SU-DHL-6 (cell line): Measurements from ENCODE around the gene COL5A1.

ENCODE experiments used
- H2AFZ ChIP-seq: fragments of 200-600 bp; sonication (generic); 2 replicates; pipeline ENCODE4 v1.6.1; 2014; ENCODE audit warnings: low read depth, mild to moderate bottlenecking, moderate library complexity, mixed read lengths, antibody characterized with exemption, low read length; ENCODE audit not compliant: severe bottlenecking
- H3F3A ChIP-seq: fragments of 200-600 bp; shearing (Covaris generic); 2 replicates; pipeline ENCODE4 v1.6.0; 2016; ENCODE audit warnings: antibody characterized with exemption, mild to moderate bottlenecking; ENCODE audit not compliant: insufficient read depth
- H3K27ac ChIP-seq: fragments of 200-600 bp; sonication (generic); 2 replicates; pipeline ENCODE4 v1.5.1; 2016; ENCODE audit warnings: low read depth, mild to moderate bottlenecking, low read length, moderate library complexity, mixed read lengths
- H3K27me3 ChIP-seq: fragments of 200-600 bp; sonication (generic), shearing (Covaris generic); 2 replicates; pipeline ENCODE4 v1.6.0; 2014; ENCODE audit warnings: mild to moderate bottlenecking, low read length
- H3K36me3 ChIP-seq: fragments of 200-600 bp; sonication (generic); 2 replicates; pipeline ENCODE4 v1.6.1; 2014; ENCODE audit warnings: mild to moderate bottlenecking, low read length, mixed read lengths
- H3K4me2 ChIP-seq: fragments of 300-600, 200-600 bp; shearing (Covaris generic), sonication (generic); 2 replicates; pipeline ENCODE4 v1.6.0; 2014; ENCODE audit warnings: low read length, low read depth, mild to moderate bottlenecking; ENCODE audit not compliant: poor library complexity, severe bottlenecking
- H3K4me3 ChIP-seq: fragments of 200-600 bp; sonication (generic); 2 replicates; pipeline ENCODE4 v1.5.1; 2014; ENCODE audit warnings: antibody characterized with exemption, low read length, mild to moderate bottlenecking, mixed read lengths; ENCODE audit not compliant: insufficient read depth, poor library complexity, severe bottlenecking
- H3K79me2 ChIP-seq: fragments of 200-600 bp; sonication (generic); 2 replicates; pipeline ENCODE4 v1.6.1; 2014; ENCODE audit warnings: mild to moderate bottlenecking, low read length, moderate library complexity; ENCODE audit not compliant: insufficient read depth
- H3K9ac ChIP-seq: fragments of 200-600 bp; sonication (generic); 2 replicates; pipeline ENCODE4 v1.7.0; 2014; ENCODE audit warnings: mild to moderate bottlenecking, low read length
- H3K9me2 ChIP-seq: fragments of 200-600 bp; sonication (generic); replicated peaks from 2 replicates; pipeline ENCODE4 v1.6.1; 2014; ENCODE audit warnings: low read length; ENCODE audit not compliant: insufficient read depth
- H3K9me3 ChIP-seq: fragments of 200-600 bp; sonication (generic); 2 replicates; pipeline ENCODE4 v1.6.1; 2014; ENCODE audit warnings: low read length, mixed read lengths; ENCODE audit not compliant: insufficient read depth
- H4K20me1 ChIP-seq: fragments of 200-600 bp; sonication (generic); 2 replicates; pipeline ENCODE4 v1.6.1; 2014; ENCODE audit warnings: low read depth, mild to moderate bottlenecking, antibody characterized with exemption, low read length, moderate library complexity, mixed read lengths
- CTCF ChIP-seq: fragments of 200-600 bp; sonication (generic); IDR thresholded peaks from one replicate; pipeline ENCODE4 v1.5.1; 2017; ENCODE audit warnings: antibody characterized with exemption, mild to moderate bottlenecking, low read length, moderate library complexity; ENCODE audit not compliant: insufficient read depth, poor library complexity, severe bottlenecking
- EZH2phosphoT487 ChIP-seq: fragments of 200-600 bp; sonication (generic), shearing (Covaris generic); conservative IDR thresholded peaks from 2 replicates; pipeline ENCODE4 v1.6.1; 2018; ENCODE audit warnings: mild to moderate bottlenecking, antibody characterized with exemption, low read length, moderate library complexity, mixed read lengths

Gene COL5A1

GRCh38 chr9:134816264-134816663 lies 174.7 kb downstream of the COL5A1 start:
- H4K20me1 ChIP-seq = no peaks in the 10 kb centered on the region
- no peak overlapping the region for H3K4me2 ChIP-seq
- H3K4me3 ChIP-seq = no peak overlapping the region
- H3K36me3 ChIP-seq = no peaks in the 10 kb centered on the region
- no peaks in the 10 kb centered on the region for H3K79me2 ChIP-seq
- no peaks in the 10 kb centered on the region for H3K27me3 ChIP-seq
- H3K9me2 ChIP-seq = no peaks in the 10 kb centered on the region
- no peak overlapping the region for H3K9ac ChIP-seq
- H3K9me3 ChIP-seq = no peaks in the 10 kb centered on the region
- H2AFZ ChIP-seq = no peak overlapping the region
- TF ChIP-seq EZH2phosphoT487 (no peak), CTCF (no peak)
- no peaks in the 10 kb centered on the region for H3F3A ChIP-seq
- no peak overlapping the region for H3K27ac ChIP-seq

GRCh38 chr9:134818000-134818568 lies 176.5 kb downstream of the COL5A1 start:
- Histone ChIP-seq H3K4me2 (no peak overlapping the region), H3K9me2 (no peaks in the 10 kb centered on the region), H3K27me3 (no peaks in the 10 kb centered on the region), H3K36me3 (no peaks in the 10 kb centered on the region), H4K20me1 (no peaks in the 10 kb centered on the region), H2AFZ (no peak overlapping the region), H3K79me2 (no peaks in the 10 kb centered on the region), H3K9me3 (no peaks in the 10 kb centered on the region), H3K27ac (no peak overlapping the region), H3F3A (no peaks in the 10 kb centered on the region), H3K4me3 (no peak overlapping the region), H3K9ac (no peak overlapping the region)
- TF ChIP-seq CTCF = no peak
- TF ChIP-seq EZH2phosphoT487 = no peak

- H3K9me3 ChIP-seq = no peaks in the 10 kb centered on the region
- no peaks in the 10 kb centered on the region for H4K20me1 ChIP-seq
- H2AFZ ChIP-seq = no peak overlapping the region
- TF ChIP-seq EZH2phosphoT487 (no peak), CTCF (no peak)
- H3K27ac ChIP-seq = no peak overlapping the region
- H3K4me2 ChIP-seq = no peak overlapping the region
- no peaks in the 10 kb centered on the region for H3K36me3 ChIP-seq
- no peak overlapping the region for H3K9ac ChIP-seq
- H3F3A ChIP-seq = no peaks in the 10 kb centered on the region
- H3K4me3 ChIP-seq = no peak overlapping the region
- no peaks in the 10 kb centered on the region for H3K27me3 ChIP-seq
- H3K79me2 ChIP-seq = no peaks in the 10 kb centered on the region
- H3K9me2 ChIP-seq = no peaks in the 10 kb centered on the region
Observed at GRCh38 chr9:134818591-134818990, 177.0 kb downstream of the COL5A1 start.
